Esophagus squamous epithelium (tissue), 5 donors: ENCODE data around the gene GZMA. TPM values are rescaled to one million over a fixed set of nuclear protein-coding genes. Genes with fewer than 3 reads are reported as not detected.

Experiments used
- DNase-seq: peaks from one replicate; lab custom pipeline; 2025; lab: John Stamatoyannopoulos, UW
- H3K27ac ChIP-seq, 4 donors: fragments of 200-600 bp; sonication (generic); one replicate each; pipeline ENCODE4 v1.5.1; 2016 to 2019; ENCODE audit warnings: mild to moderate bottlenecking in 1 of 4
- H3K27me3 ChIP-seq, 4 donors: fragments of 200-600 bp; sonication (generic); 1 replicate in 3 of 4; 2 replicates in 1 of 4; pipeline versions ENCODE4 v1.5.1 to v1.6.0; 2017 to 2021; ENCODE audit warnings: antibody characterized with exemption in 1 of 4
- H3K36me3 ChIP-seq, 3 donors: fragments of 200-600 bp; sonication (generic); one replicate each; pipeline ENCODE4 v1.5.1; 2016 to 2019
- H3K4me1 ChIP-seq, 3 donors: fragments of 200-600 bp; sonication (generic); one replicate each; pipeline ENCODE4 v1.5.1; 2017 to 2019
- H3K4me3 ChIP-seq, 4 donors: fragments of 200-600 bp; sonication (generic); 1 replicate in 3 of 4; 2 replicates in 1 of 4; pipeline ENCODE4 v1.5.1; 2016 to 2019; ENCODE audit warnings: mild to moderate bottlenecking in 2 of 4, moderate library complexity in 1 of 4
- H3K9me3 ChIP-seq, 3 donors: fragments of 200-600 bp; sonication (generic); one replicate each; pipeline ENCODE4 v1.5.1; 2016 to 2019
- POLR2A ChIP-seq, 4 donors: fragments of 450-650 bp; IDR thresholded peaks; one replicate each; pipeline ENCODE4 v1.6.1; 2017; ENCODE audit warnings: antibody characterized with exemption in 4 of 4, mild to moderate bottlenecking in 4 of 4, moderate library complexity in 3 of 4
- WGBS, 2 donors: methylation state at CpG; one replicate each; pipeline ENCODE4 v1.1.5; 2018; 5-methylcytosine and 5-hydroxymethylcytosine counted together
- intact Hi-C: fragments of 100-400 bp; cut with DNase I; formaldehyde crosslinking; loops from one replicate; pipeline ENCODE4 v1.15.0; 2022
- total RNA-seq, 4 donors: library from RNA; depleted of rRNA; stranded (reverse); fragments of >200 nt; gene quantifications; one replicate each; pipeline ENCODE4 v1.1.0, GENCODE V29; 2016
- TF ChIP-seq, protein P1 (sequence below), 6 experiments: fragments of 450-650 bp in 4 of 6; fragments of 200-600 bp in 2 of 6; sonication (generic) in 2 of 6; IDR thresholded peaks; one replicate each; pipeline ENCODE4 v1.5.1; 2016 to 2019; ENCODE audit warnings: antibody characterized with exemption in 6 of 6, mild to moderate bottlenecking in 4 of 6, moderate library complexity in 4 of 6
- donor health status: DM: yes; HTN: yes; CAD: no.

GZMA gene
- total RNA-seq, 4 donors from 2014 or later = 2.0 to 6.7 (median 3.0) TPM

DNA sequence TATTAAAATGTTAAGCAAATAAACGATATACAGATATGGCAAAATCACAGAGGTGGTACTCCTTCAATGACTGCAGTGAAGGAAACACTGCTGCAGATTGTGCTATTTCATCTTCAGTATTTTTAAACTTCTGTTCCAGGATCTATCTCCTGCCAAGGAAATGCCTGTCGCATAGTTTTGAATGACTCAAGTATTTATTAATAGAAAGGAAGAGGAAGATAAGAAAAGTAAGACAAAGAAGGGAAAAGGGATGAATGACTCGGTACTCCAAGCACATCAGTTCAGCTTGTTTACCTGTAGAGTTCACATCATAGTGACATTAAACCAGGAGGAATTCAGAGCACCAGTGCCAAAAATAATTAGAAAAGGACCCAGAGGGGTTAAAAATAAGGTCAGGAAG is 52.4 kb downstream of the GZMA start:
- Histone ChIP-seq H3K27ac (no peak overlapping the region), H3K9me3 (no peaks in the 10 kb centered on the region), H3K4me1 (peaks cover 0 to 21% (median 8%) of the 10 kb centered on the region in 3 donors), H3K36me3 (no peaks in the 10 kb centered on the region), H3K27me3 (peaks cover 0 to 67% (median 0%) of the 10 kb centered on the region in 4 donors), H3K4me3 (no peak overlapping the region)
- 6 to 25% methylated on average over 3 of the region's 3 CpGs for WGBS, 2 donors
- TF ChIP-seq POLR2A (IDR thresholded peaks at IDR 0.05) = no peak
- TF ChIP-seq, protein P1, sequence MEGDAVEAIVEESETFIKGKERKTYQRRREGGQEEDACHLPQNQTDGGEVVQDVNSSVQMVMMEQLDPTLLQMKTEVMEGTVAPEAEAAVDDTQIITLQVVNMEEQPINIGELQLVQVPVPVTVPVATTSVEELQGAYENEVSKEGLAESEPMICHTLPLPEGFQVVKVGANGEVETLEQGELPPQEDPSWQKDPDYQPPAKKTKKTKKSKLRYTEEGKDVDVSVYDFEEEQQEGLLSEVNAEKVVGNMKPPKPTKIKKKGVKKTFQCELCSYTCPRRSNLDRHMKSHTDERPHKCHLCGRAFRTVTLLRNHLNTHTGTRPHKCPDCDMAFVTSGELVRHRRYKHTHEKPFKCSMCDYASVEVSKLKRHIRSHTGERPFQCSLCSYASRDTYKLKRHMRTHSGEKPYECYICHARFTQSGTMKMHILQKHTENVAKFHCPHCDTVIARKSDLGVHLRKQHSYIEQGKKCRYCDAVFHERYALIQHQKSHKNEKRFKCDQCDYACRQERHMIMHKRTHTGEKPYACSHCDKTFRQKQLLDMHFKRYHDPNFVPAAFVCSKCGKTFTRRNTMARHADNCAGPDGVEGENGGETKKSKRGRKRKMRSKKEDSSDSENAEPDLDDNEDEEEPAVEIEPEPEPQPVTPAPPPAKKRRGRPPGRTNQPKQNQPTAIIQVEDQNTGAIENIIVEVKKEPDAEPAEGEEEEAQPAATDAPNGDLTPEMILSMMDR (IDR thresholded peaks at IDR 0.05) = no peak
- intact Hi-C loops = loop anchor here (10.0 kb wide), 1 partner anchor 250 kb away; no protein-coding TSS in a partner anchor
- DNase-seq = no peak

Other genes with a start within 250 kb of the GZMA start
- gene ESM1, start 117.1 kb upstream of the GZMA start, total RNA-seq = under 1 TPM in 1 of 4 donors, not detected in 3; 0.95 TPM
- 1 to 10 TPM in 1 of 4 donors, under 1 TPM in 3; 0.19 to 1.9 (median 0.56) TPM for gene GZMK, start 78.4 kb upstream of the GZMA start, total RNA-seq
- gene GPX8, start 57.5 kb downstream of the GZMA start, total RNA-seq = 1 to 10 TPM in 3 of 4 donors, under 1 TPM in 1; 0.45 to 8.7 (median 7.3) TPM
- not detected for gene CDC20B, start 70.5 kb downstream of the GZMA start, total RNA-seq
- not detected for gene MCIDAS, start 124.7 kb downstream of the GZMA start, total RNA-seq
- gene CCNO, start 131.0 kb downstream of the GZMA start, total RNA-seq = 1 to 10 TPM in 3 of 4 donors, under 1 TPM in 1; 0.95 to 1.6 (median 1.1) TPM
- 10 to 100 TPM; 14.8 to 26.7 (median 26.4) TPM for gene DHX29, start 205.0 kb downstream of the GZMA start, total RNA-seq
- 10 to 100 TPM; 63.9 to 79.3 (median 72.2) TPM for gene MTREX, start 205.3 kb downstream of the GZMA start, total RNA-seq